NCI-H2107 treated with DMSO at 0.1 percent for 48 hours (cell line): ENCODE data around the gene GNAZ.

ENCODE experiments used
- DNase-seq: peaks from one replicate; lab custom pipeline; 2025; ENCODE audit not compliant: unreplicated experiment; lab: John Stamatoyannopoulos, UW

GNAZ gene

GRCh38 chr22:23117891-23118646 lies 47.8 kb downstream of the GNAZ start:
- no peak for DNase-seq

- no peak for DNase-seq
Observed at GRCh38 chr22:23118647-23119493, 48.6 kb downstream of the GNAZ start.

GRCh38 chr22:23119494-23120414 lies 49.4 kb downstream of the GNAZ start:
- no peak for DNase-seq

- DNase-seq = no peak
Observed at GRCh38 chr22:23120415-23120899, 50.1 kb downstream of the GNAZ start.

GRCh38 chr22:23121000-23121421 lies 50.7 kb downstream of the GNAZ start:
- no peak for DNase-seq

- no peak for DNase-seq
Observed at GRCh38 chr22:23121424-23121823, 51.1 kb downstream of the GNAZ start.

GRCh38 chr22:23122216-23122957 lies 52.1 kb downstream of the GNAZ start:
- no peak for DNase-seq

- DNase-seq = no peak
Observed at GRCh38 chr22:23122992-23123803, 52.9 kb downstream of the GNAZ start.

- no peak for DNase-seq
Observed at GRCh38 chr22:23123804-23124254, 53.5 kb downstream of the GNAZ start.

- no peak for DNase-seq
Observed at GRCh38 chr22:23124611-23125511, 54.5 kb downstream of the GNAZ start.

- no peak for DNase-seq
Observed at GRCh38 chr22:23125512-23126103, 55.3 kb downstream of the GNAZ start.

GRCh38 chr22:23126165-23127054 lies 56.1 kb downstream of the GNAZ start:
- no peak for DNase-seq

- DNase-seq = no peak
Observed at GRCh38 chr22:23127055-23127756, 56.9 kb downstream of the GNAZ start.

- DNase-seq = no peak
Observed at GRCh38 chr22:23127788-23128187, 57.5 kb downstream of the GNAZ start.

- DNase-seq = peak; percentile 17
Observed at GRCh38 chr22:23128269-23129108, 58.2 kb downstream of the GNAZ start.
